Uterus (tissue), 4 donors: ENCODE results near the gene FBLN2. TPM values are rescaled to one million over a fixed set of nuclear protein-coding genes. Genes with fewer than 3 reads are reported as not detected.

ENCODE experiments used
- DNase-seq, 2 donors: peaks; one replicate each; pipeline ENCODE4 v3.0.0-alpha.2; 2019 to 2020
- H3K27ac ChIP-seq, 2 donors: fragments of 200-600 bp; sonication (generic); 1 replicate in 1 of 2; 2 replicates in 1 of 2; pipeline ENCODE4 v1.5.1; 2016 to 2018
- H3K27me3 ChIP-seq, 2 donors: fragments of 200-600 bp; sonication (generic); one replicate each; pipeline ENCODE4 v1.5.1; 2018 to 2019; ENCODE audit warnings: control low read depth in 1 of 2
- H3K36me3 ChIP-seq, 2 donors: fragments of 200-600 bp; sonication (generic); one replicate each; pipeline ENCODE4 v1.5.1; 2019; ENCODE audit warnings: control low read depth in 1 of 2
- H3K4me1 ChIP-seq, 2 donors: fragments of 200-600 bp; sonication (generic); one replicate each; pipeline ENCODE4 v1.5.1; 2018 to 2019; ENCODE audit warnings: control low read depth in 1 of 2
- H3K4me3 ChIP-seq, 2 donors: fragments of 200-600 bp; sonication (generic); 1 replicate in 1 of 2; 2 replicates in 1 of 2; pipeline ENCODE4 v1.5.1; 2018 to 2019; ENCODE audit warnings: mild to moderate bottlenecking in 1 of 2
- H3K9me3 ChIP-seq, 2 donors: fragments of 200-600 bp; sonication (generic); one replicate each; pipeline ENCODE4 v1.5.1; 2019; ENCODE audit warnings: control low read depth in 1 of 2
- CTCF ChIP-seq, 4 experiments: fragments of 200-600 bp in 2 of 4; fragments of 450-650 bp in 2 of 4; sonication (generic) in 2 of 4; IDR thresholded peaks; one replicate each; pipeline ENCODE4 v1.5.1; 2016 to 2019; ENCODE audit warnings: antibody characterized with exemption in 4 of 4, mild to moderate bottlenecking in 2 of 4, moderate library complexity in 1 of 4
- POLR2A ChIP-seq, 2 donors: fragments of 450-650 bp; IDR thresholded peaks; one replicate each; pipeline ENCODE4 v1.6.1; 2016; ENCODE audit warnings: antibody characterized with exemption in 2 of 2, mild to moderate bottlenecking in 1 of 2, moderate library complexity in 1 of 2
- intact Hi-C: fragments of 100-400 bp; cut with DNase I; formaldehyde crosslinking; loops from one replicate; pipeline ENCODE4 v1.15.1; 2023; ENCODE audit warnings: low total_unique reads
- total RNA-seq, 4 donors: library from RNA; depleted of rRNA in 3 of 4; stranded (reverse); fragments of >200 nt in 3 of 4; gene quantifications; one replicate each; pipeline versions ENCODE4 v1.1.0 to v1.2.4, GENCODE V29; 2014 to 2023
- donor health status: DM: yes; HTN: yes; CAD: no.

Gene FBLN2
- total RNA-seq, 4 donors from 2014 or later = 39.2 to 217 (median 48.6) TPM

- no peaks in the 10 kb centered on the region for H3K9me3 ChIP-seq
- no peak for DNase-seq
- H3K4me3 ChIP-seq = no peak overlapping the region
- H3K27me3 ChIP-seq = no peaks in the 10 kb centered on the region
- no peaks in the 10 kb centered on the region for H3K4me1 ChIP-seq
- intact Hi-C loops = no loop called here
- H3K36me3 ChIP-seq = no peaks in the 10 kb centered on the region
- no peak for TF ChIP-seq CTCF (IDR thresholded peaks at IDR 0.05)
- TF ChIP-seq POLR2A (IDR thresholded peaks at IDR 0.05) = no peak
- no peak overlapping the region for H3K27ac ChIP-seq
Measured at GRCh38 chr3:13522236-13522635, 26.7 kb upstream of the FBLN2 start.

- H3K27me3 ChIP-seq = no peaks in the 10 kb centered on the region
- intact Hi-C loops = no loop called here
- H3K9me3 ChIP-seq = no peaks in the 10 kb centered on the region
- peak overlapping the region; percentile 82 to 86 for H3K27ac ChIP-seq
- no peak for TF ChIP-seq CTCF (IDR thresholded peaks at IDR 0.05)
- TF ChIP-seq POLR2A (IDR thresholded peaks at IDR 0.05) = no peak
- no peak overlapping the region for H3K4me3 ChIP-seq
- no peaks in the 10 kb centered on the region for H3K36me3 ChIP-seq
- DNase-seq = peak in 1 of 2 donors; percentile 44
- no peaks in the 10 kb centered on the region for H3K4me1 ChIP-seq
Measured at GRCh38 chr3:13524979-13525669, 23.8 kb upstream of the FBLN2 start.

GRCh38 chr3:13525827-13526625 is 22.9 kb upstream of the FBLN2 start:
- intact Hi-C loops = no loop called here
- H3K36me3 ChIP-seq = no peaks in the 10 kb centered on the region
- peak overlapping the region; percentile 82 to 86 for H3K27ac ChIP-seq

GRCh38 chr3:13526626-13526949 is 22.3 kb upstream of the FBLN2 start:
- H3K4me1 ChIP-seq = no peaks in the 10 kb centered on the region
- no peaks in the 10 kb centered on the region for H3K36me3 ChIP-seq
- no peak overlapping the region for H3K4me3 ChIP-seq
- H3K27me3 ChIP-seq = no peaks in the 10 kb centered on the region
- intact Hi-C loops = no loop called here
- no peak for DNase-seq
- no peaks in the 10 kb centered on the region for H3K9me3 ChIP-seq
- TF ChIP-seq POLR2A (IDR thresholded peaks at IDR 0.05) (no peak), CTCF (IDR thresholded peaks at IDR 0.05) (no peak)
- peak overlapping the region; percentile 82 to 86 for H3K27ac ChIP-seq

More at GRCh38 chr3:13525827-13526625, 22.9 kb upstream of the FBLN2 start:
- peak; percentile 58 to 63 for DNase-seq
- Histone ChIP-seq H3K4me3 (no peak overlapping the region), H3K9me3 (no peaks in the 10 kb centered on the region), H3K4me1 (no peaks in the 10 kb centered on the region), H3K27me3 (no peaks in the 10 kb centered on the region)
- TF ChIP-seq CTCF (IDR thresholded peaks at IDR 0.05) = no peak
- no peak for TF ChIP-seq POLR2A (IDR thresholded peaks at IDR 0.05)

- TF ChIP-seq CTCF (IDR thresholded peaks at IDR 0.05) (no peak), POLR2A (IDR thresholded peaks at IDR 0.05) (no peak)
- no peak for DNase-seq
- H3K4me1 ChIP-seq = no peaks in the 10 kb centered on the region
- intact Hi-C loops = no loop called here
- no peak overlapping the region for H3K4me3 ChIP-seq
- no peaks in the 10 kb centered on the region for H3K27me3 ChIP-seq
- H3K36me3 ChIP-seq = no peaks in the 10 kb centered on the region
- peak overlapping the region in 1 of 2 donors; percentile 2 for H3K27ac ChIP-seq
- H3K9me3 ChIP-seq = no peaks in the 10 kb centered on the region
Measured at GRCh38 chr3:13528217-13528867, 20.6 kb upstream of the FBLN2 start.
